RWPE1 (cell line): ENCODE measurements around the gene NOD2.

Experiments used
- CTCF ChIA-PET: fragments of 350-600 bp; sonication (Branson Sonifier 250); formaldehyde crosslinking; extraction: SDS; loops from one replicate; lab custom pipeline; 2021; lab: Yijun Ruan, JAX
- POLR2A ChIA-PET: fragments of 400-600 bp; formaldehyde crosslinking; extraction: SDS; loops from one replicate; lab custom pipeline; 2020; ENCODE audit warnings: antibody characterized with exemption; ENCODE audit not compliant: low non-redundant PET; lab: Yijun Ruan, JAX
- DNase-seq: peaks from one replicate; pipeline ENCODE4 v3.0.0; 2012; ENCODE audit warnings: low spot score
- H3K27ac ChIP-seq: fragments of 450-650 bp; 2 replicates; pipeline ENCODE4 v1.5.1; 2017
- CTCF ChIP-seq: fragments of 450-650 bp; conservative IDR thresholded peaks from 2 replicates; pipeline ENCODE4 v1.5.1; 2017; ENCODE audit warnings: low read depth, mild to moderate bottlenecking

NOD2 gene

GRCh38 chr16:50652836-50653425 lies 40.5 kb upstream of the NOD2 start:
- no peak for DNase-seq
- ChIA-PET POLR2A (no interaction called here), CTCF (interaction anchor here (1.3 kb wide), 1 partner anchor 12 kb away, joined by 5 read pairs; no protein-coding TSS in a partner anchor)
- no peak for TF ChIP-seq CTCF
- H3K27ac ChIP-seq, result no peak overlapping the region

- no peak for DNase-seq
- POLR2A ChIA-PET, result no interaction called here
- CTCF ChIA-PET, result interaction anchor here (0.6 kb wide), 1 partner anchor 629 kb away, joined by 6 read pairs; no protein-coding TSS in a partner anchor
- TF ChIP-seq CTCF, result no peak
- H3K27ac ChIP-seq, result no peak overlapping the region
These were observed 39.5 kb upstream of the NOD2 start for GRCh38 chr16:50653633-50654519.

GRCh38 chr16:50655558-50656055 lies 37.8 kb upstream of the NOD2 start:
- ChIA-PET CTCF (interaction anchor here (2.5 kb wide), 1 partner anchor 10 kb away, joined by 12 read pairs; no protein-coding TSS in a partner anchor), POLR2A (no interaction called here)
- DNase-seq, result no peak
- no peak for TF ChIP-seq CTCF
- H3K27ac ChIP-seq, result no peak overlapping the region

GRCh38 chr16:50657241-50657640 lies 36.2 kb upstream of the NOD2 start:
- CTCF ChIA-PET, result interaction anchor here (0.7 to 2.5 kb wide), 3 partner anchors 8 to 120 kb away, joined by 3 to 12 read pairs (median 3); no protein-coding TSS in a partner anchor
- POLR2A ChIA-PET, result interaction anchor here (0.6 kb wide), 1 partner anchor 14 kb away, joined by 5 read pairs; no protein-coding TSS in a partner anchor

GRCh38 chr16:50659806-50660205 lies 33.6 kb upstream of the NOD2 start:
- DNase-seq, result no peak
- TF ChIP-seq CTCF, result no peak
- no peak overlapping the region for H3K27ac ChIP-seq
- CTCF ChIA-PET, result interaction anchor here (0.9 kb wide), 1 partner anchor 285 kb away, joined by 3 read pairs; no protein-coding TSS in a partner anchor
- POLR2A ChIA-PET, result interaction anchor here (0.7 kb wide), 1 partner anchor 455 kb away, joined by 4 read pairs; no protein-coding TSS in a partner anchor

More at GRCh38 chr16:50657241-50657640, 36.2 kb upstream of the NOD2 start:
- no peak overlapping the region for H3K27ac ChIP-seq
- TF ChIP-seq CTCF, result no peak
- DNase-seq, result no peak
